Upper lobe of right lung (tissue), 1 donor: ENCODE data around the gene MUC7. TPM values are rescaled to one million over a fixed set of nuclear protein-coding genes. Genes with fewer than 3 reads are reported as not detected.
"Not testable (repeated sequence)": the region's sequence is repeated elsewhere in the genome, so short reads cannot be mapped to it uniquely, and the experiment has no call there.

Experiments used
- ATAC-seq: fragments of 200-7000 bp; cut with Tn5 transposase; one replicate; pipeline ENCODE4 v1.9.1; 2020; ENCODE audit warnings: mild to moderate bottlenecking, moderate library complexity
- DNase-seq: peaks from one replicate; pipeline ENCODE4 v3.0.0-alpha.2; 2020
- H3K27ac ChIP-seq: fragments of 200-600 bp; one replicate; pipeline ENCODE4 v1.8.0; 2022
- H3K27me3 ChIP-seq: fragments of 200-600 bp; one replicate; pipeline ENCODE4 v1.8.0; 2022; ENCODE audit warnings: mild to moderate bottlenecking
- H3K36me3 ChIP-seq: fragments of 200-600 bp; one replicate; pipeline ENCODE4 v1.8.0; 2022
- H3K4me1 ChIP-seq: fragments of 200-600 bp; one replicate; pipeline ENCODE4 v1.8.0; 2022
- H3K4me3 ChIP-seq: fragments of 200-600 bp; one replicate; pipeline ENCODE4 v1.8.0; 2022; ENCODE audit warnings: mild to moderate bottlenecking
- H3K9me3 ChIP-seq: fragments of 200-600 bp; one replicate; pipeline ENCODE4 v1.8.0; 2022
- CTCF ChIP-seq: fragments of 200-600 bp; IDR thresholded peaks from one replicate; pipeline ENCODE4 v1.8.0; 2022; ENCODE audit warnings: antibody characterized with exemption
- intact Hi-C: fragments of 100-400 bp; cut with DNase I; formaldehyde crosslinking; loops from one replicate; pipeline ENCODE4 v1.11.0; 2022
- total RNA-seq: library from RNA; stranded (reverse); fragmentation: NEBNext Ultra II Directional; extraction: Animal tissue kit (Norgen Biotek cat#: 25700); gene quantifications from one replicate; pipeline ENCODE4 v1.2.1, GENCODE V29; 2021
- donor health status: DM: no; HTN: yes; CAD: no; lungs with severe emphysema.

MUC7 gene
- total RNA-seq, 1 donor from 2014 or later = not detected

DNA sequence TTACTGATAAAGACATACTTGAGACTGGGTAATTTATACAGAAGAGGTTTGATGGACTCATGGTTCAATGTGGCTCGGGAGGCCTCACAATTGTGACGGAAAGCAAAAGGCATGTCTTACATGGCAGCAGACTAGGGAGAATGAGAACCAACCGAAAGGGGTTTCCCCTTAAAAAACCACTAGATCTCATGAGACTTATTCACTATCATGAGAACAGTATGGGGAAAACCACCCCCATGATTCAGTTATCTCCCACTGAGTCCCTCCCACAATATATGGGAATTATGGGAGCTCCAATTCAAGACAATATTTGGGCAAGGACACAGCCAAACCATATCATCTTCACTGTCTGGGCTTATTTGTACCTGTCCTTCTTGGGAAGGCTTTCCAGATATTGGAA lies 22.8 kb upstream of the MUC7 start:
- H3K9me3 ChIP-seq = no peaks in the 10 kb centered on the region
- intact Hi-C loops = no loop called here
- H3K4me3 ChIP-seq = no peak overlapping the region
- TF ChIP-seq CTCF = no peak
- no peaks in the 10 kb centered on the region for H3K27me3 ChIP-seq
- no peaks in the 10 kb centered on the region for H3K36me3 ChIP-seq
- no peaks in the 10 kb centered on the region for H3K4me1 ChIP-seq
- DNase-seq (no peak), ATAC-seq (no peak)
- H3K27ac ChIP-seq = no peak overlapping the region

DNA sequence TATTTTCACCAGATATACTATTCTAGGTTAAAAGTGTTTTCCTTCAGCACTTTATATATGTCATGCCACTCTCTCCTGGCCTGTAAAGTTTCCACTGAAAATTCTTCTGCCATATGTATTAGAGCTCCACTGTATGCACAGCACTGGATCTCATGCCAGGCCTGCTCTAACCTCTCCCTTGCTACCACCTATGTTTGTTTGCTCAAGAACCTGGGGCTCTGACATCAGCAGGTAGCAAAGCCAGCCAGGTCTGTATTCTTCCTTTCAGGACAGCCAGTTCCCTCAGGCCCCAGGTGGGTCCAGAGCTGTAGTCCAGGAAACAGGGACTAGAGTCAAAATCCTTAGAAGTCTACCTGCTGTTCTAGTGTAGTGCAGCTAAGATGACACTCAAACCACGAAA lies 19.1 kb upstream of the MUC7 start:
- Histone ChIP-seq H3K27me3 (no peaks in the 10 kb centered on the region), H3K4me1 (no peaks in the 10 kb centered on the region), H3K9me3 (no peaks in the 10 kb centered on the region), H3K4me3 (no peak overlapping the region), H3K36me3 (no peaks in the 10 kb centered on the region), H3K27ac (no peak overlapping the region)
- DNase-seq = no peak
- no peak for ATAC-seq
- no peak for TF ChIP-seq CTCF
- intact Hi-C loops = no loop called here

GRCh38 chr4:70463335-70463734 lies 8.7 kb upstream of the MUC7 start:
- ATAC-seq (no peak), DNase-seq (no peak)
- H3K27ac ChIP-seq = no peak overlapping the region
- no peak overlapping the region for H3K4me3 ChIP-seq
- TF ChIP-seq CTCF = no peak
- H3K4me1 ChIP-seq = no peaks in the 10 kb centered on the region
- no peaks in the 10 kb centered on the region for H3K36me3 ChIP-seq
- H3K9me3 ChIP-seq = no peaks in the 10 kb centered on the region
- intact Hi-C loops = no loop called here
- no peaks in the 10 kb centered on the region for H3K27me3 ChIP-seq

DNA sequence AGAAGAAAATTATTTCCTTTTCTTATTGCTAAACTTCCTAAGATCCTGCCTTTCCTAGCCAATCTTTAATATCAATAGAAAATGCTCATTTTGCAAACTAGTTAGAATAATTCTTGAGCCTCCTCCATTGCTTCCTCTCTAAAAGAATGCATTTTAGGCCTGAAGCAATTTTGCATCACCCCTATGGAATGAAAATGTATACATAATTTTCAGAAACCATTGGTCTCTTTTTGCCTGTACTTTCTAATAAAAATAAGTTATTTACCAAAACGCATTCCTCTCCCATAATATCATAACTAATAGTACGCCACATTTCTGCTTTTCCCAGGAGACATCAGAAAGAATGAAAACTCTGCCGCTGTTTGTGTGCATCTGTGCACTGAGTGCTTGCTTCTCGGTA lies 1.7 kb downstream of the MUC7 start:
- Histone ChIP-seq H3K4me3 (no peak overlapping the region), H3K4me1 (no peaks in the 10 kb centered on the region), H3K27me3 (no peaks in the 10 kb centered on the region), H3K9me3 (no peaks in the 10 kb centered on the region), H3K36me3 (no peaks in the 10 kb centered on the region), H3K27ac (no peak overlapping the region)
- DNase-seq (no peak), ATAC-seq (no peak)
- intact Hi-C loops = no loop called here
- TF ChIP-seq CTCF = no peak

- Histone ChIP-seq H3K36me3 (no peaks in the 10 kb centered on the region), H3K9me3 (no peaks in the 10 kb centered on the region), H3K27ac (no peak overlapping the region), H3K4me1 (no peaks in the 10 kb centered on the region), H3K27me3 (no peaks in the 10 kb centered on the region), H3K4me3 (no peak overlapping the region)
- DNase-seq (no peak), ATAC-seq (no peak)
- intact Hi-C loops = no loop called here
- no peak for TF ChIP-seq CTCF
Observed at GRCh38 chr4:70488748-70489147, 16.8 kb downstream of the MUC7 start.

GRCh38 chr4:70496231-70496630 lies 24.2 kb downstream of the MUC7 start:
- ATAC-seq (no peak), DNase-seq (no peak)
- Histone ChIP-seq H3K27ac (no peak overlapping the region), H3K36me3 (no peaks in the 10 kb centered on the region), H3K4me3 (no peak overlapping the region), H3K4me1 (no peaks in the 10 kb centered on the region), H3K9me3 (no peaks in the 10 kb centered on the region), H3K27me3 (no peaks in the 10 kb centered on the region)
- TF ChIP-seq CTCF = no peak
- intact Hi-C loops = no loop called here

DNA sequence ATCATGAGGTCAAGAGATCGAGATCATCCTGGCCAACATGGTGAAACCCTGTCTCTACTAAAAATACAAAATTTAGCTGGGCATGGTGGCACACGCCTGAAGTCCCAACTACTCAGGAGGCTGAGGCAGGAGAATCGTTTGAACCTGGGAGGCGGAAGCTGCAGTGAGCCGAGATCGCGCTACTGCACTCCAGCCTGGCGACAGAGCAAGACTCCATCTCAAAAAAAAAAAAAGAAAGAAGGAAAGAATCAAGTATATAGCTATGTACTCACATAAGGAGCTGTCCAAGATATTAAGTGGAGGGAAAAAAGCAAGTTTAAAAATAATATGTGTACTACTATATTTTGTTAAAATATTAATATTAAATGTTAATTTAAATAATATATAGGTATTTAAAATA lies 29.8 kb downstream of the MUC7 start:
- intact Hi-C loops, H3K27ac ChIP-seq, H3K27me3 ChIP-seq, DNase-seq, H3K4me1 ChIP-seq, ATAC-seq, H3K9me3 ChIP-seq, H3K36me3 ChIP-seq, H3K4me3 ChIP-seq: not testable (repeated sequence)
